IPS DF 4.7 (cell line): Measurements from ENCODE around the gene EYA2.
"Not testable (repeated sequence)": the region's sequence is repeated elsewhere in the genome, so short reads cannot be mapped to it uniquely, and the experiment has no call there.

Experiments used
- DNase-seq: peaks from one replicate; pipeline ENCODE4 v3.0.0-alpha.2; 2013; ENCODE audit warnings: low spot score; ENCODE audit errors: extremely low read depth

The EYA2 gene, protein sequence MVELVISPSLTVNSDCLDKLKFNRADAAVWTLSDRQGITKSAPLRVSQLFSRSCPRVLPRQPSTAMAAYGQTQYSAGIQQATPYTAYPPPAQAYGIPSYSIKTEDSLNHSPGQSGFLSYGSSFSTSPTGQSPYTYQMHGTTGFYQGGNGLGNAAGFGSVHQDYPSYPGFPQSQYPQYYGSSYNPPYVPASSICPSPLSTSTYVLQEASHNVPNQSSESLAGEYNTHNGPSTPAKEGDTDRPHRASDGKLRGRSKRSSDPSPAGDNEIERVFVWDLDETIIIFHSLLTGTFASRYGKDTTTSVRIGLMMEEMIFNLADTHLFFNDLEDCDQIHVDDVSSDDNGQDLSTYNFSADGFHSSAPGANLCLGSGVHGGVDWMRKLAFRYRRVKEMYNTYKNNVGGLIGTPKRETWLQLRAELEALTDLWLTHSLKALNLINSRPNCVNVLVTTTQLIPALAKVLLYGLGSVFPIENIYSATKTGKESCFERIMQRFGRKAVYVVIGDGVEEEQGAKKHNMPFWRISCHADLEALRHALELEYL

GRCh38 chr20:46894579-46894958, at the start of gene EYA2:
Gene EYA2, plus strand, starts transcription at chr20:46894843. Its CDS starts 95,168 bp downstream, at chr20:46990011.
- DNase-seq: no peak

DNA sequence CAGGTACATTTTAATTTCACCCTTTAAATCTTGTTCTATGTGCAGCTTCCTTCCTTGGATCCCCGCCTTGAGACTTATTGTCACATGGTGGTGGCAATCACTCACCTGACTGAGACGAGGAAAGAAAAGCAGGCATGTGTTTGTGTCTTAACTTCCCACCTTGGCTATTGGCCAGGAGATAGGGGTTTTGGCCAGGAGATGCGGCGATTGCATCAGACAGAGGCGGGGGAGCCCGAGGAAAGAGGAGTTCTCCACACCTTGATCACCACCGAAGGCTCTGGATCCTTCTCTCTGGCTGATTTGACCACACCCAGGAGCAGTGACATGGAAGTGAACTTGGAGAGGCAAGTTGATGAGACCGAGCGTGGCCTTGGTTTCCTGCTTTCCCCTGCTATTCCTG, 49.7 kb upstream of the EYA2 start:
- no peak for DNase-seq

- no peak for DNase-seq
Measured at GRCh38 chr20:46849269-46849668, 45.4 kb upstream of the EYA2 start.

GRCh38 chr20:46849751-46850150, 44.9 kb upstream of the EYA2 start:
- DNase-seq: no peak

GRCh38 chr20:46850416-46850815, 44.2 kb upstream of the EYA2 start:
- DNase-seq: no peak

- no peak for DNase-seq
Measured at GRCh38 chr20:46850896-46851295, 43.7 kb upstream of the EYA2 start.

GRCh38 chr20:46851746-46852145, 42.9 kb upstream of the EYA2 start:
- DNase-seq: no peak

GRCh38 chr20:46852313-46852712, 42.3 kb upstream of the EYA2 start:
- no peak for DNase-seq

DNA sequence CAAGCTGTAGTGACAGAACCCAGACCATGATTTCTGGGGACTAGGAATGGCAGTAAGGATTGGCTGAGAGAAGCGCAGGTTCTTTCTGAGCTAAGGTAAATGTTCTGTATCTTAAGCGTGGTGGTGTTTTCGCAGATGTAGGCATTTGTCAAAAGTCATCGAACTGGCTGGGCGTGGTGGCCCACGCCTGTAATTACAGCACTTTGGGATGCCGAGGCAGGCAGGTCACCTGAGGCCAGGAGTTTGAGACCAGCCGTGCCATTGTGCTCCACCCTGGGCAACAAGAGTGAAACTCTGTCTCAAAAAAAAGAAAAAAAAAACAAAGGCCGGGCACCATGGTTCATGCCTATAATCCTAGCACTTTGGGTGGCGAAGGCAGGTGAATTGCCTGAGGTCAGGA, 40.7 kb upstream of the EYA2 start:
- DNase-seq: no peak

GRCh38 chr20:46857061-46857831, 37.4 kb upstream of the EYA2 start:
- no peak for DNase-seq

- no peak for DNase-seq
Measured at GRCh38 chr20:46865824-46866223, 28.8 kb upstream of the EYA2 start.

DNA sequence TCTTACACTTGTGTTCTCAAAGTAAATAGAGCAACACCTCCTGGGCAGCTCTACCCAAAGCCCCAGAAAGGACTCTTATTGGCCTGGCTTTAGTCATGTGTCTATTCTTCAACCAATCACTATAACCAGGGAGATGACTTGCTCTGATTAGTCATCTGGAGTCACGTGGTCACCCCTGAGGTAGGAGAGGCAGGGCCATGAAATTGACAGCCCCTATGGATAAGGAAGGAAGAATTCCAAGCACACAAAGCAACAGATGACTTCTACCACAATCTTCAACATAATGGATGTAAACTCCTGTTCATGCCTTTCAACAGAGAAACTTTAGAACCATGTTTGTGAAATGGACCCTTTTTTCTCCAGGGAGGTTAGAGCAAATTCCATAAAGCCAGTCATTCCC, 24.6 kb upstream of the EYA2 start:
- DNase-seq: no peak

DNA sequence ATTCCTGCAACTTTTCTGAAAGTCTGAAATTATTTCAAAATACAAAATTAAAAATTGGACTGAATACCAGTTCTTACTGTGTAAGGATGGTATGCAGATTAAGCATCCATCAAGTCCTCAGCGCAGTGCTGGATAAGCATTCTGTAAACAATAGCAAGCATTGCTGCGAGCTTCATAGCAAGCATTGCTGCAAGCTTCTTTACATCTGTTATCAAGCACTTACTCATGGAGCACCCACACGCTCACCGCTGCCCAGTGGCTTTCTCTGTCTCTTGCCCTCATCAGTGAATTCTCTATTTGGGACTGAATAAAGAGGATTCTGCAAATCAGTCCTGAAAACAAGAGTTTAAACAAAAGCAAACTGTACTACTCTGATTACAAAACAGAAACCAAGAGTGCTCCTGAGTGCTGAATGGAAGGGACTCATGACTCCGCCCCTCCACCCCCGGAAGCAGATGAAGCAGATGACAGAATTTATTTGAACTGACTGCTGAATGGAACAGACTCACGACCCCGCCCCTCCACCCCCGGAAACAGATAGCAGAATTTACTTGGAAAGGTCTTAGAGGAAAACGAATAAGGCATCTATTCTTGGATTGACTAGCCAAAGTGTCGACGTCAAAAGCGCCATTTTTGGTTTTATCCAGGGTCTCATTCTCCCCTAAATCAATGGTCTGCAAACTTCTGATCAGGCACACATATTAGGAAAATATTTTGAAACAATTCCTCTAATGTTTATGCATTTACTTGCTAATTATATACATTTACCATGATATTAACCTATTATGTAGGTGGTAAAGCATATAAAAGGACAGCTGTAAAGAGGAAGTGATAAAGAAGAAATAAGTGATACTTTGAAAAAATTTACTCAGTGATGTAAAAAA, 22.1 kb upstream of the EYA2 start:
- DNase-seq: no peak

- DNase-seq: no peak
Measured at GRCh38 chr20:46875059-46875458, 19.6 kb upstream of the EYA2 start.

- no peak for DNase-seq
Measured at GRCh38 chr20:46879386-46879785, 15.3 kb upstream of the EYA2 start.

- DNase-seq: not testable (repeated sequence)
Measured at GRCh38 chr20:46879963-46880362, 14.7 kb upstream of the EYA2 start.

GRCh38 chr20:46883892-46884291, 10.8 kb upstream of the EYA2 start:
- no peak for DNase-seq

DNA sequence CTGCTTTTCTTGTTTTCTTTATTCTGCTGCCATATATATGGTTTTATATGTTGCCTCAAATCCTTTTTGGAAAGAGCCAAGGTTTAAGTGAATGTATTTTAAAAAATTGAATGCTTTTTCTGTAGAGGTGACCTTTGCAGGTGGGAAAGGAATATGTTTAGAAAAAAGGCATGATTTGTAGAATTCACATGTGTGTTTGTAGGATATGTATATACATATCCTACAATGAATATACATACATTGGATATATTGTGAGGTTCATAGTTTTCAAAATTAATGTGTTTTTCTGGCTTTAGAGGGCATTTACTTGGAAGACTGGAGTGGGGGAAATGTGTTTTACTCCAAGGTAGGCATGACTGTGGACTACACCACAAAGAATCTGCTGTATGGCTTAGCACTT, 4.0 kb upstream of the EYA2 start:
- DNase-seq: no peak

DNA sequence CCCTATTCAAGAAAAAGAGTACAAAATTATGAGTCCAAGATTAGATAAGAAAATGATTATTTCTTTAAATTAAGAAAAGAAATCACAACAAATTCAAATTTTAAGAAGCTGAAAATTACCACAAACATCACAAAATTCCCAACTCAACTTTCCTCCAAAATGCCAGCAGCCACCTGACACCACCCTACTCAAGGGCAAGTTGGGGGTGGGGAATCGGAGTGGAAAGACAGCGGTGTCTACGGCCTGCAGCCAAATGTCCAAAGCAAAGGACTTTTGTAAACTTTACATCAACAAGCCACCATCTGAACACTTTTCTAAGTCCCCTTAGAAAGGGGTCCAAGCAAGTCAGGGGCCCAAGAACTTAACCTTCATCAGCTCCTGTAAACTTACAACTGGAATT, 1.6 kb upstream of the EYA2 start:
- DNase-seq: no peak

DNA sequence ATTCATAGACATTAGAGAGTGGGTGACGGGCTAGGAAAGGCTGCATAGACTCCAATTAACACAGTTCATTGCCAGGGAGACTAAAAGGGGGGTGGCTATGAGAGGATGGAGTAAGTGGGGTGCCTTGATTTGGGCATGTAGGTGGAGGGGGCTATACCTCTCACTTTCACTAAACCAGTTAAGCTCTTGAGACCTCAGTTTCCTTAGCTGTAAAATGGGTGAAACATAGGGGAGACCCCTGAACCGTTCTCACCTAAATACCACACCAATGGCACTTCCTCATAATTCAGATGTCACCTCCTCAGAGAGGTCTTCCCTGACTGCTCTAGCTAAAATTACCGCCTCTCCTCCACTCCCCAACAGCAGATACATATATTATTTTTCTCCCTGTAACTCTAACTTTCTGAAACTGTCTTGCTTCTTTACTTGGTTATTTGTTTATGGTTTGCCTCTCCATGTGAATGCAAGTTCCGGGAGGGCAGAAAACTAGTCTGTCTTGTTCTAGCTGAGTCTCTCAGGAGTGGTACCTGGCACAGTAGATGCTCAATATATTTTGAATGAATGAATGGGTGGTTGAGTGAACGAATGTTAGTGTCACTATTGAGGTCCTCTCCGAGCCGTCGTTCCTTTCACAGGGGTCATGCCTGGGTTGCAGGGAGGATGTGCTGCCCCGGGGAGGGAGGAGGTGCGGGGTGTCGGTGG, 615 bp upstream of the EYA2 start:
- no peak for DNase-seq
